Transverse colon (tissue), 4 donors: ENCODE measurements around the gene CELSR1. TPM values are rescaled to one million over a fixed set of nuclear protein-coding genes. Genes with fewer than 3 reads are reported as not detected.

Experiments
- DNase-seq: peaks from one replicate; pipeline ENCODE4 v3.0.0-alpha.2; 2019
- H3K27ac ChIP-seq, 4 donors: fragments of 200-600 bp; sonication (generic); 2 replicates each; pipeline ENCODE4 v1.5.1; 2016 to 2018; ENCODE audit warnings: inconsistent platforms in 4 of 4
- H3K27me3 ChIP-seq: fragments of 200-600 bp; sonication (generic); 2 replicates; pipeline ENCODE4 v1.5.1; 2017; ENCODE audit warnings: inconsistent platforms
- H3K36me3 ChIP-seq, 4 donors: fragments of 200-600 bp; sonication (generic); 2 replicates each; pipeline ENCODE4 v1.5.1; 2017 to 2019; ENCODE audit warnings: inconsistent platforms in 4 of 4
- H3K4me1 ChIP-seq, 4 donors: fragments of 200-600 bp; sonication (generic); 2 replicates each; pipeline ENCODE4 v1.5.1; 2017 to 2020; ENCODE audit warnings: inconsistent platforms in 4 of 4
- H3K4me3 ChIP-seq, 4 donors: fragments of 200-600 bp; sonication (generic); 1 replicate in 1 of 4; 2 replicates in 3 of 4; pipeline versions ENCODE4 v1.5.1 to v1.6.1; 2017 to 2019; ENCODE audit warnings: inconsistent platforms in 4 of 4
- H3K9me3 ChIP-seq, 2 donors: fragments of 200-600 bp; sonication (generic); 2 replicates each; pipeline ENCODE4 v1.5.1; 2017 to 2019; ENCODE audit warnings: inconsistent platforms in 2 of 2
- CTCF ChIP-seq, 5 experiments: fragments of 200-600 bp in 3 of 5; fragments of 450-650 bp in 2 of 5; sonication (generic) in 3 of 5; IDR thresholded peaks; 1 replicate in 2 of 5; 2 replicates in 3 of 5; pipeline ENCODE4 v1.5.1; 2016 to 2017; ENCODE audit warnings: antibody characterized with exemption in 5 of 5, inconsistent platforms in 3 of 5, mild to moderate bottlenecking in 2 of 5, moderate library complexity in 1 of 5
- EP300 ChIP-seq: sonication (generic); formaldehyde crosslinking; IDR thresholded peaks from one replicate; pipeline ENCODE4 v1.6.1; 2017; ENCODE audit warnings: antibody characterized with exemption, low read depth
- POLR2A ChIP-seq: fragments of 450-650 bp; IDR thresholded peaks from one replicate; pipeline ENCODE4 v1.6.1; 2016; ENCODE audit warnings: antibody characterized with exemption, mild to moderate bottlenecking, moderate library complexity
- POLR2AphosphoS5 ChIP-seq, 3 donors: sonication (generic); formaldehyde crosslinking; IDR thresholded peaks; one replicate each; pipeline ENCODE4 v1.6.1; 2016; ENCODE audit warnings: antibody characterized with exemption in 3 of 3
- whole genome bisulfite sequencing, 2 donors: methylation state at CpG; one replicate each; pipeline ENCODE4 v1.1.5; 2018; ENCODE audit warnings: low coverage in 1 of 2; 5-methylcytosine and 5-hydroxymethylcytosine counted together
- in situ Hi-C, 4 donors: fragments of 200-750 bp; cut with MboI; loops; one replicate each; pipeline versions ENCODE4 v1.15.0 to v1.15.1; 2017; ENCODE audit warnings: low sequenced_read_pairs in 3 of 4, low pct_ligation_motif_present in 1 of 4, low pct_unique_long_range_greater_than_20kb in 1 of 4
- intact Hi-C: fragments of 100-400 bp; cut with DNase I; formaldehyde crosslinking; loops from one replicate; pipeline ENCODE4 v1.15.1; 2023; ENCODE audit warnings: low total_unique reads
- total RNA-seq, 4 donors: library from RNA; depleted of rRNA; stranded (reverse); fragments of >200 nt; gene quantifications; one replicate each; pipeline ENCODE4 v1.1.0, GENCODE V29; 2016

Gene CELSR1
- total RNA-seq, 4 donors from 2014 or later = 0.96 to 2.5 (median 1.4) TPM

- TF ChIP-seq EP300 = no peak
- Histone ChIP-seq H3K4me1 (no peaks in the 10 kb centered on the region), H3K9me3 (no peaks in the 10 kb centered on the region), H3K4me3 (no peak overlapping the region), H3K36me3 (no peaks in the 10 kb centered on the region), H3K27ac (no peak overlapping the region), H3K27me3 (no peaks in the 10 kb centered on the region)
- no peak for DNase-seq
- 96 to 100% methylated on average over 5 to 20 of the region's 20 CpGs for WGBS, 2 donors
- in situ Hi-C loops (loop anchor here in 1 of 4 donors (25.0 kb wide), 1 partner anchor 309 kb away; no protein-coding TSS in a partner anchor), intact Hi-C loops (no loop called here)
Measured at GRCh38 chr22:46320716-46321386, 216.6 kb downstream of the CELSR1 start.

GRCh38 chr22:46320166-46320710 is 217.2 kb downstream of the CELSR1 start:
- H3K27me3 ChIP-seq = no peaks in the 10 kb centered on the region
- no peaks in the 10 kb centered on the region for H3K4me1 ChIP-seq
- no peaks in the 10 kb centered on the region for H3K36me3 ChIP-seq
- no peak for DNase-seq
- intact Hi-C loops (no loop called here), in situ Hi-C loops (loop anchor here in 1 of 4 donors (25.0 kb wide), 1 partner anchor 308 kb away; no protein-coding TSS in a partner anchor)
- no peaks in the 10 kb centered on the region for H3K9me3 ChIP-seq
- WGBS, 2 donors = 92 to 100% methylated on average over 5 to 14 of the region's 14 CpGs
- no peak for TF ChIP-seq POLR2AphosphoS5 (IDR thresholded peaks at IDR 0.05)
- TF ChIP-seq POLR2A = no peak
- no peak for TF ChIP-seq EP300
- no peak for TF ChIP-seq CTCF (IDR thresholded peaks at IDR 0.05)
- no peak overlapping the region for H3K27ac ChIP-seq
- H3K4me3 ChIP-seq = no peak overlapping the region

GRCh38 chr22:46319319-46319718 is 218.1 kb downstream of the CELSR1 start:
- Histone ChIP-seq H3K4me3 (no peak overlapping the region), H3K4me1 (no peaks in the 10 kb centered on the region), H3K9me3 (no peaks in the 10 kb centered on the region), H3K27ac (no peak overlapping the region), H3K27me3 (no peaks in the 10 kb centered on the region), H3K36me3 (no peaks in the 10 kb centered on the region)
- TF ChIP-seq POLR2AphosphoS5 (IDR thresholded peaks at IDR 0.05) (no peak), CTCF (IDR thresholded peaks at IDR 0.05) (no peak), POLR2A (no peak), EP300 (no peak)
- intact Hi-C loops (loop anchor here (5.0 to 10.0 kb wide), 2 partner anchors 197 to 325 kb away; no protein-coding TSS in a partner anchor), in situ Hi-C loops (loop anchor here in 3 of 4 donors (10.0 to 25.0 kb wide), 3 partner anchors 195 to 315 kb away; no protein-coding TSS in a partner anchor)
- WGBS, 2 donors = 94 to 98% methylated on average over 2 to 10 of the region's 10 CpGs
- no peak for DNase-seq

GRCh38 chr22:46318576-46318975 is 218.8 kb downstream of the CELSR1 start:
- Histone ChIP-seq H3K27me3 (no peaks in the 10 kb centered on the region), H3K27ac (no peak overlapping the region), H3K4me3 (no peak overlapping the region), H3K4me1 (no peaks in the 10 kb centered on the region), H3K9me3 (no peaks in the 10 kb centered on the region), H3K36me3 (no peaks in the 10 kb centered on the region)
- WGBS, 2 donors = 93% methylated on average over 15 of the region's 15 CpGs; no CpG with 5 or more reads in 1 of the 2 donors
- no peak for DNase-seq
- in situ Hi-C loops = loop anchor here in 3 of 4 donors (10.0 to 25.0 kb wide), 3 partner anchors 194 to 314 kb away; no protein-coding TSS in a partner anchor
- TF ChIP-seq CTCF (IDR thresholded peaks at IDR 0.05) (no peak), POLR2A (no peak), POLR2AphosphoS5 (IDR thresholded peaks at IDR 0.05) (no peak), EP300 (no peak)
- intact Hi-C loops = loop anchor here (5.0 to 10.0 kb wide), 2 partner anchors 196 to 324 kb away; no protein-coding TSS in a partner anchor
